HL-60/S4 treated with retinoic acid at 250 ng/mL for 4 days and 3 days (cell line): ENCODE measurements around the gene PELI1.
"Not testable (repeated sequence)": the region's sequence is repeated elsewhere in the genome, so short reads cannot be mapped to it uniquely, and the experiment has no call there.

Experiments used
- in situ Hi-C: fragments of 300-500 bp; cut with MboI; formaldehyde crosslinking; loops from 2 replicates; pipeline ENCODE4 v1.7.0; 2022; ENCODE audit warnings: low sequenced_read_pairs

PELI1 gene

GRCh38 chr2:64124168-64124567 is 20.1 kb downstream of the PELI1 start:
- in situ Hi-C loops, result no loop called here

DNA sequence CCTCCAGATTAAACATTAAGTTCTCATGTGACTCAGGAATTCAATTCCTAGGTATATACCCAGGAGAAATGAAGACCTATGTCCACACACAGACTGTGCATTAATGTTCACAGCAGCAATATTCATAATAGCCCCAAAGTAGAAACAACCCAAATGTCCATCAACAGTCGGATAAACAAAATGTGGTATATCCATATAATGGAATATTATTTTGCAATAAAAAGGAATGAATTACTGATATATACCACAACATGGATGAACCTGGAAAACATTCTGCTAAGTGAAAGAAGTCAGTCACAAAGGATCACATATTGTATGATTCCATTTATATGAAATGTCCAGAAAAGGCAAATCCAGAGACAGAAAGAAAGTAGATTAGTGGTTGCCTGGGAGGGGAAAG is 20.5 kb downstream of the PELI1 start:
- in situ Hi-C loops, result no loop called here

GRCh38 chr2:64122358-64122757 is 21.9 kb downstream of the PELI1 start:
- in situ Hi-C loops, result no loop called here

DNA sequence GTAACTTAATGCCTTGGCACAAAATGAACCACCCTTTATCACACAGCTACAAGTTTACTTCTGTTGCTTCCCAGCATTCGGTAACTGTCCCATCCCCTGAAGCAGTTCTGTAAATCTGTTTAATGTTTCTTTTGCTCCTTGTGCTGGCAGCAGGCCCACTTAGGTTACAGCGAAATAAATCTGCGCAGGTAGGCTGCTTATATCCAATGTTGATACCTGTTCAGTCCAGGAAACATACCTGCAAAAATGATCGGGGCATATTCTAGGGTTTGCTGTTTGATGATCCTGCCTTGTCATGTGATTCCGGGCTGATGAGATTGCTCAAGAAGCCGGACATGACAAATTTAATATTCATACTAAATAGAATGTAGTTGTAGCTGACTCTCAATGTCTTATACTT is 23.3 kb downstream of the PELI1 start:
- in situ Hi-C loops, result no loop called here

- in situ Hi-C loops, result no loop called here
These were observed 24.2 kb downstream of the PELI1 start for GRCh38 chr2:64120008-64120407.

DNA sequence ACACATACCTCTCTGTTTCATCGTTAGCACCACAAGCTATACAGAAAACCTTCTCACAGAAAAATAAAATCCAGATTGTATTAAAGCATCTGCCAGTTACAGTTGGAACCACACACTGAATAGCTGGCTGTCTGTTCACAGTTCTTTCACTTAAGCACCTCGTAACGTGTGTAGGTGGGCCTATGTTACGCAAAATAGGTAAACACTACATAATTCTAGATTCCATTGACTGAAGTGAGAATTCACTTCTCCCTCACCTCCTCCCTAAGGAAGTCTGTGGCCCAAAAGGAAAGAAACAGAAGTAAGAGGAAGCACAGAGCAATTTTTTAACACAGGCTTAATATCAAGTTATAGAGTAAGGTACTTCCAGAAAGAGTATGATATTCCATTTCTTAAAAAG is 24.9 kb downstream of the PELI1 start:
- in situ Hi-C loops, result no loop called here

GRCh38 chr2:64115808-64116598 is 28.2 kb downstream of the PELI1 start:
- in situ Hi-C loops, result no loop called here

GRCh38 chr2:64114912-64115277 is 29.3 kb downstream of the PELI1 start:
- in situ Hi-C loops, result no loop called here

GRCh38 chr2:64114063-64114911 is 29.9 kb downstream of the PELI1 start:
- in situ Hi-C loops, result no loop called here

DNA sequence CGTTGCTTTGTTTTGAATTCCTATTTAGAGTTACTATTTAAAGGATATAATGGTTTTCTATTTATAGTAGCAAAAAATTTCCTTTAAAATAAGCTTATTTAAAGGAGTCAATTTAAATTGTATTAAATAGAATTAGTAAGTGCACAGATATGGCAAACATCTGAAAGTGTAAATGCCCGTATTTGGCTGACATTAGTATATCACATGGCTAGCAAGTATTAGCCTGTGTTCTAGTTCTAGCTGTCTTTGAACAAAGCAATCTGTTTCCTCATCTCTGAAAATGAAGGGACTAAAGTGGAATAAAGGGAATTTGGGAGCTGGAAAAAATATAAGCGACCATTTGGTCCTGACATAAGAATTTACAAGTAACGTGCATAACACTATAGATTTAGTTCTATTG is 32.2 kb downstream of the PELI1 start:
- in situ Hi-C loops, result no loop called here

DNA sequence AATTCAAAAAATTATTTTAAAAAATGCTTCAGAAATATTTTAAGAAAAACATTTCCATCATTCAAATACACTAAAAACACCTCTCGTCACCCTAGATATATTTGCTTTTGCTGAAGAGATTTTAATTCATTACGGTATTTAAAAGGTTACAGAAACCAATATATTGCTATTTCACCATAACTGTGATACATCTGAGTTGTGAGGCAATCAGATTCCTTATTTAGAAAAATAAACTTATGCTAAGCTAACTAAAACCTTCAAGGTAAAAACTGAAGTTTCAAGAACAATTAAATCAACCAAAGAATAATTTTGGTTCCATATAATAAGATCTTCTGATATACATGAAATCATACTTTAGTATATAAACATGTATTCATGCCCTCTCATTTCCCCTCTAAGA is 32.8 kb downstream of the PELI1 start:
- in situ Hi-C loops, result no loop called here

- in situ Hi-C loops, result no loop called here
These were observed 35.5 kb downstream of the PELI1 start for GRCh38 chr2:64108666-64109241.

GRCh38 chr2:64106481-64106880 is 37.7 kb downstream of the PELI1 start:
- in situ Hi-C loops, result no loop called here

DNA sequence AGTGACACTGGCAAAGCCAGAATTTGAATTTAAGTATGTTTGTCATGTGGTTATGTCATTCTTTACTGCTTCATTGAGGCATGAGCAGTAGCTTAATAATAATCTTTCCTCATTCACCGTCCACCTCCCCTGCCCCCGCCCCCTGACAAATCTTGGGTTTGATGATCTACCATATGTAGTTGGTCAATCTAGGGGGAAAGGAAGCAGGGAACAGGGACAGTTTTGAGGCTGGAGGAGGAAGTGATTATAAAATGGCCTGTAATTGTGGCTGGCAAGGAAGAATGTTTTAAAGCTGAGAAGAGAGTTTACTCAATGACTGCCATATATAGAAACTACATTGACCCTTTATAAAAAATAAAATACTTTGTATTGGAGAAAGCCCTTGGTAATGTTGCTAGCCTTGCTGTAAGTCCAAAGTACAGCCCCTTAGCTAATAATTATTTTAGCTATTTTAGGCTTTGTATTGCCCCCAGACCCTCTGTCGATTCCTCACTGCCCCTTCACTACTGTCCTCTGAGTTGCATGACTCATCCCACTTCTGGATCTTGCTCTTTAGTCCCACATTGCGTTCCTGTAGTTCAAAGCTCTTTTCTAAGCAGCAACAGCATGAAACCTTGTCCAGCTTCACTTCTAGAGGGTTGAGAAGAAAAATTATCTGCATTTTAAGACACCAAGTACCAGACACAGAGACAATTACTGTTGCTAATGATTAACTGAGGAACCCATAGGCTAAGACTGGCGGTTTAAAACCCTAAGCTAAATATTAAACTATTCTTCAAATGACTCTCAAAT is 38.4 kb downstream of the PELI1 start:
- in situ Hi-C loops, result no loop called here

GRCh38 chr2:64104933-64105332 is 39.3 kb downstream of the PELI1 start:
- in situ Hi-C loops, result no loop called here

DNA sequence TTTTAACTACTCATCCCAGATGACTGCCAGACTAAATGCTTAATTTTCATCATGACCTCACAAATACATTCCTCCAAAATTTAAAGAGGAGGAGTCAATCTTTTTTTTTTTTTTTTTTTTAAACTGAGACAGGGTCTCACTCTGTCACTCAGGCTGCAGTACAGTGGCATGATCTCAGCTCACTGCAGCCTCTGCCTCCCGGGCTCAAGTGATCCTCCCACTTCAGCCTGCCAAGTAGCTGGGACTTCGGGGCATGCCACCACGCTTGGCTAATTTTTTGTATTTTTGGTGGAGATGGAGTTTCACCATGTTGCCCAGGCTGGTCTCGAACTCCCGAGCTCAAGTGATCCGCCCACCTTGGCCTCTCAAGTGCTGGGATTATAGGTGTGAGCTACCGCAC is 41.5 kb downstream of the PELI1 start:
- in situ Hi-C loops, result not testable (repeated sequence)

DNA sequence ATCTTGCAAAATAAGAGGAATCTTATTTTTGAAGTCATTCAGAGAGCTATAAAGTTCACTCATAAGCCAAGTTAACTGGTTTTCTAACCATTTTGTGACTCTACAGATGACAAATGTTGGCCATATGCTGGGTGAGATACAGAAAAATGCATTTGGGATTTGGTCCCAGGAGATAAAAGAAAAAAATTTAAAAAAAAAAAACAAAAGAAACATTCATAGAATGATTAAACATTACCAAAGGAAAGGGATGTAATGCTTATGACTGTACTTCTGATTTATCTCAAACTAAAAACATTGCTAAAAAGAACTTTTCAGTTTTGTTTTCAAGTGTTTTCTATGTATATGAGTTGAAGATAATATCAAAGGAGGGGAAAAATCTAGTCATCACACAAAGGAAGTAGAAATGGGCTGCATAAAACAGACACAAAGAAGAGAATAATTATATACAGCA is 43.1 kb downstream of the PELI1 start:
- in situ Hi-C loops, result no loop called here

- in situ Hi-C loops, result not testable (repeated sequence)
These were observed 43.6 kb downstream of the PELI1 start for GRCh38 chr2:64100584-64100983.

GRCh38 chr2:64094663-64095382 is 49.4 kb downstream of the PELI1 start:
- in situ Hi-C loops, result no loop called here

GRCh38 chr2:64093341-64093740 is 50.9 kb downstream of the PELI1 start:
- in situ Hi-C loops, result no loop called here
